GM12864 (cell line): ENCODE measurements around the gene MBD3.

ENCODE experiments used
- DNase-seq: peaks from one replicate; pipeline ENCODE4 v3.0.0-alpha.2; 2011; ENCODE audit warnings: low read depth
- H3K4me3 ChIP-seq: 2 replicates; pipeline ENCODE4 v1.5.1; 2011; ENCODE audit warnings: mild to moderate bottlenecking, low read depth, low read length, control low read depth
- TF ChIP-seq, protein P1 (sequence below): IDR thresholded peaks from 2 replicates; pipeline ENCODE4 v1.5.1; 2011; ENCODE audit warnings: low read depth, mild to moderate bottlenecking, moderate library complexity, low read length, control low read depth, inconsistent platforms; ENCODE audit errors: missing control alignments

MBD3 gene

GRCh38 chr19:1632462-1633268 is 40.0 kb upstream of the MBD3 start:
- H3K4me3 ChIP-seq: no peak overlapping the region
- TF ChIP-seq, protein P1, sequence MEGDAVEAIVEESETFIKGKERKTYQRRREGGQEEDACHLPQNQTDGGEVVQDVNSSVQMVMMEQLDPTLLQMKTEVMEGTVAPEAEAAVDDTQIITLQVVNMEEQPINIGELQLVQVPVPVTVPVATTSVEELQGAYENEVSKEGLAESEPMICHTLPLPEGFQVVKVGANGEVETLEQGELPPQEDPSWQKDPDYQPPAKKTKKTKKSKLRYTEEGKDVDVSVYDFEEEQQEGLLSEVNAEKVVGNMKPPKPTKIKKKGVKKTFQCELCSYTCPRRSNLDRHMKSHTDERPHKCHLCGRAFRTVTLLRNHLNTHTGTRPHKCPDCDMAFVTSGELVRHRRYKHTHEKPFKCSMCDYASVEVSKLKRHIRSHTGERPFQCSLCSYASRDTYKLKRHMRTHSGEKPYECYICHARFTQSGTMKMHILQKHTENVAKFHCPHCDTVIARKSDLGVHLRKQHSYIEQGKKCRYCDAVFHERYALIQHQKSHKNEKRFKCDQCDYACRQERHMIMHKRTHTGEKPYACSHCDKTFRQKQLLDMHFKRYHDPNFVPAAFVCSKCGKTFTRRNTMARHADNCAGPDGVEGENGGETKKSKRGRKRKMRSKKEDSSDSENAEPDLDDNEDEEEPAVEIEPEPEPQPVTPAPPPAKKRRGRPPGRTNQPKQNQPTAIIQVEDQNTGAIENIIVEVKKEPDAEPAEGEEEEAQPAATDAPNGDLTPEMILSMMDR: no peak
- DNase-seq: no peak

- TF ChIP-seq, protein P1: no peak
- no peak overlapping the region for H3K4me3 ChIP-seq
- DNase-seq: no peak
Measured at GRCh38 chr19:1631557-1632100, 39.0 kb upstream of the MBD3 start.

DNA sequence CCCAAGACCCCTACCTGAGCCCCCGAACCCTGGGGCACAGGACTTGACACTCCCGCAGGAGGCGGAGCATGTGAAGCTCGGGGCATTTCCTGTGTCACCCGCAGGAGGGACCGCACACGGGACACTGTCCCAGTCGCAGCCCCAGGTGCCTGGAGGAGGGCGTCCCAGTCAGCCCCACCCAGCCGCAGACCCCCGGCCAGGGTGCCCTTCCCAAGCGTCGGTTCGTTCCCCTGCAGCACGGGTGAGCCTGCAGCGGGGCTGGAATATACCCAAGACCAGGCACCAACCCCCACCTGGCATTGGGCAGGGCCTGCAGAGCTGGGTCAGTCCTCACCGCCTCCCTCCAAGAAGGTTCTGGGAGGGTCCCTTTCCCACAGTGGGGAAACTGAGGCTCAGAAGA is 38.1 kb upstream of the MBD3 start:
- TF ChIP-seq, protein P1: no peak
- DNase-seq: no peak
- no peak overlapping the region for H3K4me3 ChIP-seq

- H3K4me3 ChIP-seq: no peak overlapping the region
- DNase-seq: no peak
- TF ChIP-seq, protein P1: no peak
Measured at GRCh38 chr19:1630012-1630411, 37.3 kb upstream of the MBD3 start.

GRCh38 chr19:1629256-1629808 is 36.7 kb upstream of the MBD3 start:
- no peak for DNase-seq
- H3K4me3 ChIP-seq: no peak overlapping the region
- TF ChIP-seq, protein P1: no peak

GRCh38 chr19:1627194-1627593 is 34.5 kb upstream of the MBD3 start:
- DNase-seq: no peak
- TF ChIP-seq, protein P1: no peak
- H3K4me3 ChIP-seq: no peak overlapping the region

- no peak for DNase-seq
- TF ChIP-seq, protein P1: no peak
- no peak overlapping the region for H3K4me3 ChIP-seq
Measured at GRCh38 chr19:1626417-1627010, 33.8 kb upstream of the MBD3 start.
